K562 (cell line): ENCODE results near the gene COL23A1. TPM values are rescaled to one million over a fixed set of nuclear protein-coding genes. Genes with fewer than 3 reads are reported as not detected.

Experiments used
- ATAC-seq: fragments of 200-7000 bp; cut with Tn5 transposase; 3 replicates; pipeline ENCODE4 v1.9.1; 2020; ENCODE audit warnings: moderate library complexity
- BruUV-seq: library from RNA; stranded (reverse); fragments of 400-500 nt; replicated peaks from 2 replicates; lab custom pipeline; 2021; lab: Mats Ljungman, UMichigan
- CTCF ChIA-PET: fragments of 300-600 bp; formaldehyde crosslinking; extraction: SDS; loops from one replicate; lab custom pipeline; 2021; ENCODE audit warnings: low intra/inter-chr PET ratio; lab: Yijun Ruan, JAX
- POLR2A ChIA-PET: fragments of 300-600, 350-650 bp; sonication (Branson Sonifier 250); formaldehyde crosslinking; extraction: SDS; loops from one replicate; lab custom pipeline; 2021; ENCODE audit warnings: antibody characterized with exemption, inconsistent platforms; lab: Yijun Ruan, JAX
- DNase-seq, 4 experiments: peaks; one replicate each; pipeline versions ENCODE4 v3.0.0 to v3.0.0-alpha.2; 2011 to 2018; ENCODE audit warnings: low spot score in 3 of 4, mixed read lengths in 3 of 4; ENCODE audit errors: extremely low read depth in 1 of 4
- FAIRE-seq: peaks from 2 replicates; lab custom pipeline; 2011; peaks lifted over from hg19 to GRCh38; lab: Jason Lieb, UNC
- H2AFZ ChIP-seq: 2 replicates; pipeline ENCODE4 v1.6.0; 2011; ENCODE audit warnings: low read depth, low read length, control low read depth, inconsistent platforms
- H3K27ac ChIP-seq: fragments of 200-600 bp; 3 replicates; pipeline ENCODE4 v1.8.0; 2011; ENCODE audit warnings: low read depth, mild to moderate bottlenecking, control low read depth, inconsistent platforms, low read length, moderate library complexity, mixed read lengths; ENCODE audit errors: extremely low read depth
- H3K27me3 ChIP-seq, 2 experiments: fragments of 300-600 bp in 1 of 2; 2 replicates in 1 of 2; 3 replicates in 1 of 2; pipeline versions ENCODE4 v1.6.0 to v1.8.0; 2011; ENCODE audit warnings: inconsistent platforms in 2 of 2, low read length in 2 of 2, mild to moderate bottlenecking in 1 of 2, mixed read lengths in 1 of 2, moderate library complexity in 1 of 2; ENCODE audit not compliant: control insufficient read depth in 2 of 2, insufficient read depth in 2 of 2
- H3K36me3 ChIP-seq: fragments of 300-600 bp; 3 replicates; pipeline ENCODE4 v1.8.0; 2011; ENCODE audit warnings: mild to moderate bottlenecking, low read length, inconsistent platforms; ENCODE audit not compliant: control insufficient read depth, insufficient read depth
- H3K4me1 ChIP-seq, 2 experiments: fragments of 200-600 bp in 1 of 2; replicated peaks in 1 of 2; 2 replicates in 1 of 2; 3 replicates in 1 of 2; pipeline versions ENCODE4 v1.5.1 to v1.8.0; 2011; ENCODE audit warnings: inconsistent platforms in 2 of 2, low read length in 2 of 2, mild to moderate bottlenecking in 1 of 2, mixed read lengths in 1 of 2, moderate library complexity in 1 of 2; ENCODE audit not compliant: control insufficient read depth in 2 of 2, insufficient read depth in 2 of 2
- H3K4me2 ChIP-seq: 2 replicates; pipeline ENCODE4 v1.6.1; 2011; ENCODE audit warnings: low read length, control low read depth, inconsistent platforms, mixed read lengths; ENCODE audit not compliant: insufficient read depth
- H3K4me3 ChIP-seq: fragments of 200-600 bp; sonication (generic), shearing (Covaris generic); 2 replicates; pipeline ENCODE4 v1.5.1; 2016; ENCODE audit warnings: control low read depth, inconsistent platforms
- H3K79me2 ChIP-seq: fragments of 200-600 bp; 3 replicates; pipeline ENCODE4 v1.8.0; 2011; ENCODE audit warnings: low read length, inconsistent platforms; ENCODE audit not compliant: control insufficient read depth, insufficient read depth
- H3K9ac ChIP-seq, 2 experiments: 2 replicates each; pipeline versions ENCODE4 v1.6.0 to v1.6.1; 2011; ENCODE audit warnings: low read depth in 2 of 2, low read length in 2 of 2, control low read depth in 1 of 2, inconsistent platforms in 1 of 2, mild to moderate bottlenecking in 1 of 2, mixed read lengths in 1 of 2; ENCODE audit not compliant: insufficient read depth in 1 of 2
- H3K9me1 ChIP-seq: one replicate; pipeline ENCODE4 v1.6.0; 2011; ENCODE audit warnings: inconsistent platforms, mild to moderate bottlenecking, low read length, moderate library complexity; ENCODE audit not compliant: control insufficient read depth, insufficient read depth
- H3K9me3 ChIP-seq: replicated peaks from 2 replicates; pipeline ENCODE4 v1.5.1; 2011; ENCODE audit warnings: low read depth, low read length, inconsistent platforms; ENCODE audit not compliant: control insufficient read depth, insufficient read depth
- H4K20me1 ChIP-seq: replicated peaks from 2 replicates; pipeline ENCODE4 v1.6.1; 2011; ENCODE audit warnings: low read length, inconsistent platforms, mixed read lengths; ENCODE audit not compliant: control insufficient read depth, insufficient read depth
- CCNT2 ChIP-seq: IDR thresholded peaks from 2 replicates; pipeline ENCODE4 v1.6.1; 2011; ENCODE audit warnings: borderline replicate concordance, low read depth, mild to moderate bottlenecking, moderate library complexity, mixed read lengths, low read length; ENCODE audit not compliant: insufficient read length; ENCODE audit errors: extremely low read depth
- POLR2AphosphoS5 ChIP-seq: IDR thresholded peaks from 2 replicates; pipeline ENCODE4 v1.6.1; 2011; ENCODE audit warnings: mild to moderate bottlenecking, low read depth, low read length, moderate library complexity; ENCODE audit not compliant: control insufficient read depth, insufficient read depth
- SPI1 ChIP-seq: IDR thresholded peaks from 2 replicates; pipeline ENCODE4 v1.6.1; 2011; ENCODE audit warnings: low read depth, low read length, control low read depth, borderline replicate concordance
- SRF ChIP-seq, 2 experiments: fragments of 250-450, 450-650 bp in 1 of 2; sonication (Bioruptor Pico) in 1 of 2; sonication (generic) in 1 of 2; formaldehyde crosslinking; IDR thresholded peaks; 2 replicates each; pipeline versions ENCODE4 v1.5.0 to v1.5.1; 2020 to 2022; ENCODE audit warnings: mild to moderate bottlenecking in 1 of 2, missing genetic modification reagents in 1 of 2
- STAT5A ChIP-seq: IDR thresholded peaks from 2 replicates; pipeline ENCODE4 v1.6.1; 2012; ENCODE audit warnings: low read length, inconsistent platforms, borderline replicate concordance
- TCF3 ChIP-seq: sonication (generic); formaldehyde crosslinking; IDR thresholded peaks from 2 replicates; pipeline ENCODE4 v1.4.0; 2020; ENCODE audit warnings: mild to moderate bottlenecking, missing genetic modification reagents
- WGBS: fragments of 100-300 bp; shearing (Covaris generic); methylation state at CpG from one replicate; pipeline ENCODE4 v1.1.6; 2016; ENCODE audit warnings: low coverage, mixed read lengths; ENCODE audit not compliant: insufficient coverage; ENCODE audit errors: missing lambda C conversion rate; 5-methylcytosine and 5-hydroxymethylcytosine counted together
- in situ Hi-C: fragments of 300-500 bp; cut with MboI; formaldehyde crosslinking; loops from 4 replicates; pipeline ENCODE4 v1.15.0; 2018; ENCODE audit warnings: inconsistent platforms, mixed read lengths
- intact Hi-C: fragments of 100-400 bp; cut with micrococcal nuclease; formaldehyde crosslinking; loops from 2 replicates; pipeline ENCODE4 v1.14.2; 2022
- polyA plus RNA-seq, 8 experiments: library from polyadenylated mRNA; depleted of rRNA in 4 of 8; stranded (reverse) in 5 of 8; unstranded in 3 of 8; fragments of >200 nt; fragmentation: Nextera tagmentation in 2 of 8; fragmentation: Illumina TruSeq in 1 of 8; extraction: Ambion mirVana in 2 of 8; extraction: Trizol in 1 of 8; gene quantifications; 2 replicates each; pipeline versions ENCODE4 v1.2.1 to v1.2.3, GENCODE V29; 2011 to 2014; ENCODE audit warnings: inconsistent platforms in 1 of 8, missing spikeins in 1 of 8
- total RNA-seq, 7 experiments: library from RNA; depleted of rRNA in 6 of 7; stranded (reverse); fragments of >200 nt in 6 of 7; fragmentation: Illumina TruSeq in 2 of 7; extraction: Trizol in 2 of 7; gene quantifications; 2 replicates each; pipeline versions ENCODE4 v1.2.1 to v1.2.3, GENCODE V29; 2011 to 2021; ENCODE audit warnings: low replicate concordance in 1 of 7
- TF ChIP-seq, protein P1 (sequence below): IDR thresholded peaks from 3 replicates; pipeline ENCODE4 v1.6.1; 2011; ENCODE audit warnings: borderline replicate concordance, mild to moderate bottlenecking; ENCODE audit not compliant: insufficient read length, insufficient read depth
- TF ChIP-seq, protein P2 (sequence below): fragments of 450-650 bp; IDR thresholded peaks from 2 replicates; pipeline ENCODE4 v1.6.1; 2014; ENCODE audit warnings: low read depth, mild to moderate bottlenecking, moderate library complexity, borderline replicate concordance

Gene COL23A1
- total and polyA plus RNA-seq, 9 of the 15 experiments (the other 6 are each of a cell fraction or from before 2014, with no cell fraction given), result 0.09 TPM; not detected in 8

DNA sequence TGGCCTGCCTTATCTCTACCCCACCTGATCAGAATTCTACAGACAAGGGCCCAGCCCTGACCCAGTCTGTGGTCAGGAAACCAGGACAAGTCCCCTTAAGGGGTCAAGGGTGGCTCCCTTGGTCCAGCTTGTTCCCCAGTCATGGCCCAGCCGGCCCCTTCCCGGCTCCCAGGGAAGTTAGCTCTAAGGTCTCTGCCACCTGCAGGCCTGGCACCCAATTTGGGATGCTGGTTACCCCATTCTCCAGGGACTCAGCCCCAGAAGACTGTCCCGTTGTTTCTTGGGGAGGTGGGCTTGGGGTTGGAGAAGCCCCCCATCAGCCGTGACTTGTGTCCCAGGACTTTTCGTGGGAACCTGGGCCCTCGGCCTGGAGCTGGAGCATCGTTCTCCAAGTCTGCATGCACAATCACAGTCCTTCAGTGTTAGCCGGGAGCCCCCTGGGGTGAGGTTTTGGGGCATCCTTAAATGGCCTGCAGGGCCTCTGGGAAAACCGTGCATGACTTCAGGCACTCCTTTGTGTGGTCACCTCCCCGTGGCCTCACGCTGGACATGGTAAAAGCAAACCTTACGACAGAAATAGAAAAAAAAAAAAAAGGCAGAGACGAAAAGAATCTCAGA, 206.8 kb downstream of the COL23A1 start:
- FAIRE-seq, result no peak
- intact Hi-C loops, result no loop called here

DNA sequence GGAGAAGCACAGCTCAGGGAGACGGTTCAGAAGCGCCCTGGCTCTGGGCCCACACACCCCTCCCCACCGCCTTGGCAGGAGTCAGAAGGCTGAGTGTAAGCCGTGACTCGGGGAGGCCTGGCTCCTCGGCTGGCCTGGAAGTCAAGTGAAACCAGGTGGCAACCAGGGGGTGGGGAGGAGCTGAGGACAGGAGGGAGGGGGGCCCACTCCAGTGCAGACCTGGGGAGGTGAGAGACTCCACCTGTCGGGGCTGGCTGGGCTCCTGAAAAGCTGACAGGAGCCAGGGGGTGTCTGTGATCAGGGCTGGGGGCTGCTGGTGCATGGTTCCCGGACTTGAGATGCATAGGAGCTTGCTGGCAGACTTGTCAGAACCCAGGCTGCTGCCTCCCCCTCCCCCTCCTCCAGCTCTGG, 207.4 kb downstream of the COL23A1 start:
- no peak overlapping the region for H3K9ac ChIP-seq
- no peaks in the 10 kb centered on the region for H3K36me3 ChIP-seq
- intact Hi-C loops (no loop called here), in situ Hi-C loops (no loop called here)
- no peak overlapping the region for H3K27ac ChIP-seq
- WGBS, result 9% methylated on average over 6 of the region's 8 CpGs
- peaks cover 48 to 90% of the 10 kb centered on the region in 2 experiments for H3K27me3 ChIP-seq
- H3K79me2 ChIP-seq, result no peaks in the 10 kb centered on the region
- H2AFZ ChIP-seq, result no peak overlapping the region
- ChIA-PET POLR2A (interaction anchor here (0.6 kb wide), 1 partner anchor 174 kb away, joined by 3 read pairs; no protein-coding TSS in a partner anchor), CTCF (no interaction called here)
- BruUV-seq, result no TSS peak
- H3K9me1 ChIP-seq, result no peaks in the 10 kb centered on the region
- no peak overlapping the region for H3K4me2 ChIP-seq
- ATAC-seq, result no peak
- H3K9me3 ChIP-seq, result no peaks in the 10 kb centered on the region
- peaks cover 0 to 10% of the 10 kb centered on the region in 2 experiments; a peak in 2 of 5 replicates for H3K4me1 ChIP-seq
- DNase-seq, result no peak
- peaks cover 14% of the 10 kb centered on the region for H4K20me1 ChIP-seq
- no peak overlapping the region for H3K4me3 ChIP-seq
- no peak for FAIRE-seq
- TF ChIP-seq STAT5A (no peak), POLR2AphosphoS5 (no peak), SRF (CRISPR knock-in tag; IDR thresholded peaks at IDR 0.05) (no peak), CCNT2 (no peak), TCF3 (CRISPR knock-in tag) (no peak)
- TF ChIP-seq, protein P1, sequence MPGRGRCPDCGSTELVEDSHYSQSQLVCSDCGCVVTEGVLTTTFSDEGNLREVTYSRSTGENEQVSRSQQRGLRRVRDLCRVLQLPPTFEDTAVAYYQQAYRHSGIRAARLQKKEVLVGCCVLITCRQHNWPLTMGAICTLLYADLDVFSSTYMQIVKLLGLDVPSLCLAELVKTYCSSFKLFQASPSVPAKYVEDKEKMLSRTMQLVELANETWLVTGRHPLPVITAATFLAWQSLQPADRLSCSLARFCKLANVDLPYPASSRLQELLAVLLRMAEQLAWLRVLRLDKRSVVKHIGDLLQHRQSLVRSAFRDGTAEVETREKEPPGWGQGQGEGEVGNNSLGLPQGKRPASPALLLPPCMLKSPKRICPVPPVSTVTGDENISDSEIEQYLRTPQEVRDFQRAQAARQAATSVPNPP, result no peak
- TF ChIP-seq, protein P2, sequence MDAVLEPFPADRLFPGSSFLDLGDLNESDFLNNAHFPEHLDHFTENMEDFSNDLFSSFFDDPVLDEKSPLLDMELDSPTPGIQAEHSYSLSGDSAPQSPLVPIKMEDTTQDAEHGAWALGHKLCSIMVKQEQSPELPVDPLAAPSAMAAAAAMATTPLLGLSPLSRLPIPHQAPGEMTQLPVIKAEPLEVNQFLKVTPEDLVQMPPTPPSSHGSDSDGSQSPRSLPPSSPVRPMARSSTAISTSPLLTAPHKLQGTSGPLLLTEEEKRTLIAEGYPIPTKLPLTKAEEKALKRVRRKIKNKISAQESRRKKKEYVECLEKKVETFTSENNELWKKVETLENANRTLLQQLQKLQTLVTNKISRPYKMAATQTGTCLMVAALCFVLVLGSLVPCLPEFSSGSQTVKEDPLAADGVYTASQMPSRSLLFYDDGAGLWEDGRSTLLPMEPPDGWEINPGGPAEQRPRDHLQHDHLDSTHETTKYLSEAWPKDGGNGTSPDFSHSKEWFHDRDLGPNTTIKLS, result no peak

More for the DNA sequence above, 206.8 kb downstream of the COL23A1 start:
- Histone ChIP-seq H3K9me3 (no peaks in the 10 kb centered on the region), H3K9me1 (no peaks in the 10 kb centered on the region), H3K4me2 (no peak overlapping the region), H3K9ac (no peak overlapping the region), H3K79me2 (no peaks in the 10 kb centered on the region)
- WGBS, result 8% methylated on average over 11 of the region's 13 CpGs
- BruUV-seq, result no TSS peak
- TF ChIP-seq SPI1, result no peak
- TF ChIP-seq, all 486 proteins: peak for 0
- in situ Hi-C loops, result no loop called here
- no peak for DNase-seq
- Histone ChIP-seq H3K4me1 (peaks cover 0 to 10% of the 10 kb centered on the region in 2 experiments; a peak in 2 of 5 replicates), H3K4me3 (no peak overlapping the region), H4K20me1 (peaks cover 14% of the 10 kb centered on the region; the same call in 1 of the 2 replicates), H3K27ac (no peak overlapping the region), H3K36me3 (no peaks in the 10 kb centered on the region), H2AFZ (no peak overlapping the region), H3K27me3 (peaks cover 50 to 90% of the 10 kb centered on the region in 2 experiments)
- no peak for ATAC-seq
- ChIA-PET POLR2A (interaction anchor here (0.6 kb wide), 1 partner anchor 174 kb away, joined by 3 read pairs; no protein-coding TSS in a partner anchor), CTCF (no interaction called here)
